ENCODE results near the gene TMEM52.

TMEM52 gene

DNA sequence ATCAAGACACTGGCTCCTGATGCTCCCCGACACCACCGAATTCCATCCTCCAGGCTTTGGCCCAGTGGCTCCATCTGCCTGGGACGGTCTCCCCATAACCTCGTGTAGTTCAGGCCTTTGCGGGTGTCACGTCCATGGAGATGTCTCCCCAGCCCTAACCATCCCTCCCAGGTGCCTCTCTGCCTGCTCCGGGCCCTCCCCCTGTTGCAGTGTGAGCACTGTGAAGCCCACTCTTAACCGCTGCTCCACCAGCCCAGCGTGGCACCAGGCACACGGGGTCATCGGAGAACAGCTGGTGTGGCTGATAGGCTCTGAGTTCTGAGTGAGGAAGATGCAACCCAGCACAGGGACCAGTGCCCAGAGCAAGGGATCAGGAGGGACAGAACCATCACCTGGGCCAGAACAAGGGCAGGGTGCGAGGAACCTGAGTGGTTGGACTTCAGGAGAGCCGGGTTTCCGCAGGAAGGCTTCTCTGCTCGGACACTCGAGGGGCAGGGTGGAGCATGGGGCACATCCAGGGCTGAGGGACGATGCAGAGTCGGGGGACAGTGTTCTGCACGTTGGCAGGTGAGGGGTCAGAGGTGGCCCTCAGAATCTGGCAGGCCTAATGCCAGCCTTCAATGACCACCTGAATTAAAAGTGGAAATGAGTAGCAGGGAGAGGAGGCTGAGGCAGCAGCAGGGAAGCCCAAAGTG, 25.6 kb downstream of the TMEM52 start:
- TF ChIP-seq, protein P1, sequence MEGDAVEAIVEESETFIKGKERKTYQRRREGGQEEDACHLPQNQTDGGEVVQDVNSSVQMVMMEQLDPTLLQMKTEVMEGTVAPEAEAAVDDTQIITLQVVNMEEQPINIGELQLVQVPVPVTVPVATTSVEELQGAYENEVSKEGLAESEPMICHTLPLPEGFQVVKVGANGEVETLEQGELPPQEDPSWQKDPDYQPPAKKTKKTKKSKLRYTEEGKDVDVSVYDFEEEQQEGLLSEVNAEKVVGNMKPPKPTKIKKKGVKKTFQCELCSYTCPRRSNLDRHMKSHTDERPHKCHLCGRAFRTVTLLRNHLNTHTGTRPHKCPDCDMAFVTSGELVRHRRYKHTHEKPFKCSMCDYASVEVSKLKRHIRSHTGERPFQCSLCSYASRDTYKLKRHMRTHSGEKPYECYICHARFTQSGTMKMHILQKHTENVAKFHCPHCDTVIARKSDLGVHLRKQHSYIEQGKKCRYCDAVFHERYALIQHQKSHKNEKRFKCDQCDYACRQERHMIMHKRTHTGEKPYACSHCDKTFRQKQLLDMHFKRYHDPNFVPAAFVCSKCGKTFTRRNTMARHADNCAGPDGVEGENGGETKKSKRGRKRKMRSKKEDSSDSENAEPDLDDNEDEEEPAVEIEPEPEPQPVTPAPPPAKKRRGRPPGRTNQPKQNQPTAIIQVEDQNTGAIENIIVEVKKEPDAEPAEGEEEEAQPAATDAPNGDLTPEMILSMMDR (conservative IDR thresholded peaks at IDR 0.05) = no peak
- H3K27ac ChIP-seq = peak overlapping the region; percentile 98

DNA sequence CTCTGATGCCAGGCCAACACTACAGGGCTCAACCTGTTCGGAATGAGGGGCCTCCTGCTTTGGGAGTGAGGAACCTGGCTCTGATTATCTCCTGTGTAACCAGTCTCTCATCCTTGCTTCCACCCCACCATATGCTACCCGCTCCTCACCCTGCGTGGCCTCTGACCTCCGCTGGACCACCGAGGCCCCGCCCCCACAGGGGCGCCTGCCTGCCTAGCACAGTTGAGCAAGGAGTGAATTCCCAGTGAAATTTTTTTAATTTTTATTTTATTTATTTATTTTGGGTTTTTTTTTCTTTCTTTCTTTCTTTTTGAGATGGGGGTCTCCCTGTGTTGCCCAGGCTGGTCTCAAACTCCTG, 26.3 kb downstream of the TMEM52 start:
- peak overlapping the region; percentile 98 for H3K27ac ChIP-seq
- TF ChIP-seq, protein P1 (conservative IDR thresholded peaks at IDR 0.05) = no peak

DNA sequence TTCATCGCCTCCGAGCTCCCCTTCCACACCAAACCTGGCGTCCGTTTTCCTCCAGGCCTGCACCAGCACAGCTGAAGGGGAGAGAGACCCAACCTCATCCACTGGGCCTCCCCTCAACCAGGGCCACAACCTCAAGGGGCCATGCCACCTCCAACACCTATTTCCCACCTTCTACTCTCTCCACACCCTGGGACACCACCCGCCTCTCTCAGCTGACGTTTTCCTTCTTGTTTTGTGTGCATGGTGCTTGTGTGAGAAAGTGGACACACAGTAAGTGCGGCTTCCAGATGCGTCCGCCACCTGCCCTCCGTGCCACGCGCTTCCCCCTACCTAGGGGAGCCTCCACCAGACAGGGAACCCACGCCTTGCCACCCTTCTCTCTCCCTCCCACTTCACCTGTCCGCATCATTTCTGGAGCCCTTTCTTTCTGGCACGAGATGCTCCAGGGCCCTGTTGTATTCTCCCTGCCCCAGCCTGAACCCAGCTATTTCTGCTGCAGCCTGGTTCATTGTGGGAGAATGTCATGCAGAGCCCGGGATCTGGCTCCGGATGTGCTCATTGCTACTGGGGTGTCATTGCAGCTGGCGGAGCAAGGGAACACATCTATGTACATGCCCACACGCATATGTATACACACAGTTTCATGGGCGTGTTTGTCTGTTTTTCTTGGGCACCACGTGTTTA, 26.9 kb downstream of the TMEM52 start:
- H3K27ac ChIP-seq = peak overlapping the region; percentile 98
- TF ChIP-seq, protein P1 (conservative IDR thresholded peaks at IDR 0.05) = no peak

DNA sequence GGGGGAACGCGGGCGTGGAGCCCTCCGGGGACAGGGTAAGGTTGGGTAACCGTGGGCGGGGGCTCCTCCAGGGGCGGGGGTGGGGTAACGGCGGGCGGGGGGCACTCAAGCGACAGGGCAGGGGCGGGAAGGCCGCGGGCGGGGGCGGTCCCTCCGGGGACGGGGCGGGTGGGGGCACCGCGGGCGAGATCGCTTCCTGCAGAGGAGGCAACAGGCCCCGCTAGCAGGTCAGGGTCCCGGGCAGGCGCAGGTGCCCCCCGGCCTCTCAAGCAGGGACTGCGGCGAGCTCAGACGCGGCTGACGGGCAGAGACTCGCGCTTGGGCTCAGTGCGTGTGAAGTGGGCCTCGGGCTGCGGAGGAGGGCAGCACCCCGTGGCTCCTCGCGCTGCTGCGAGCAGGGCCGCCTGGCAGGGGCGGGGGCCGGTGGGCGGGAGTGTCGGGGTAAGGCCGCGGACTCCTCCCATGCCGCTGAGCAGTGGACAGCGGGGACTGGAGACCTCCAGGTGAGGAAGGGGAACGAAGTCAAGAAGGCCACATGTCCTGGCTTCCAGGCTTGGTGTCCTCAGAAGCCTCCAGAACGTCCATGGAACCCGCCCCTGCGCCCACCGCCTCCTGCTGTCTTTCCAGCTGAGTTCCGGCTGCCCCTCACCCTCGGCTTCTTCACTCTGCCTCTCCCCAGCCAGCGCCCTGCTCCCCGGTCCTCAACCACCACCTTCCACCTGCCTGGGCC, 27.6 kb downstream of the TMEM52 start:
- peak overlapping the region; percentile 98 for H3K27ac ChIP-seq
- TF ChIP-seq, protein P1 (conservative IDR thresholded peaks at IDR 0.05) = no peak

DNA sequence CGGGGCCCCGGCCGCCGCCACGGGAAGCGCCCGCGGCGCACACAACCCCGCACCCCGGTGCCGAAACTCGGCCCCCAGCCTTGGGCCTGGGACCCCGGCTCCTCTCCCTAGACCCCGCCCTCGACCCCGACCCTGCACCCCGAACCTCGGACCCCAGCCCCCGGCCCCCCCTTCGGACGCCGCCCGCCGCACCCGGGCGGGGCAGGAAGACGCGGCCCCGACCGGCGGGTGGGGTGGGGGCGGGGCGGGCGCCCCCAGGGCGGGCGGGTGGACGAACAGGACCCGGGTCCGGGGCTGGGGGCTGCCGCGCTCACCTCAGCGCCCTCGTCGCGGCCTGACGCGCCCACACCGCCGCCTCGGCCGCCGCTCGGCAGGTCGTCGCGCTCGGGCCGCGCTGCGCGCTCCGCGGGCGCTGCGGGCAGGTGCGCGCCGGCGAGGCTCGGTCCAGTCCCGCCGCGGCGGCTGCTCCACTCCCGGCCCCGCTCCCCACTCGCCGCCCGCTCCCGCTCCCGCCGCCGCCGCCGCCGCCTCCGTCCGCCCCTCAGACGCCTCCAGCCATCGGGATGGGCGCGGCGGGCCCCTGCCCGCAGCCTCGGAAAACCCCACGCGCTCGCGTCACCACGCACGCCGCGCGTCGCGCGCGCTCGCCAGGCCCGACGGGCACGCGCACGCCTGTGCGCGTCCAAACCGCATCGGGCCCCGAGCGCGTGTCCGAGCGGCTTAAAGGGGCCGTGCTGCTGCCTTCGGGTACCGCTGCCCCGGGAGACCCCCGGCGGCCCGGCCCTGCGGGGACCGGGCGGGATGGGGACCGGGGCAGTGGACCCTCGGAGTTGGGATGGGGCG, 28.4 kb downstream of the TMEM52 start, which contains the start of gene GNB1:
Gene GNB1, minus strand, starts transcription at position 582 of the 843 bp plus-strand sequence. CDS start 65,634 bp downstream, outside the sequence.
- TF ChIP-seq, protein P1 (conservative IDR thresholded peaks at IDR 0.05) = no peak
- peak within 1 kb of the TSS; percentile 98 for H3K27ac ChIP-seq

DNA sequence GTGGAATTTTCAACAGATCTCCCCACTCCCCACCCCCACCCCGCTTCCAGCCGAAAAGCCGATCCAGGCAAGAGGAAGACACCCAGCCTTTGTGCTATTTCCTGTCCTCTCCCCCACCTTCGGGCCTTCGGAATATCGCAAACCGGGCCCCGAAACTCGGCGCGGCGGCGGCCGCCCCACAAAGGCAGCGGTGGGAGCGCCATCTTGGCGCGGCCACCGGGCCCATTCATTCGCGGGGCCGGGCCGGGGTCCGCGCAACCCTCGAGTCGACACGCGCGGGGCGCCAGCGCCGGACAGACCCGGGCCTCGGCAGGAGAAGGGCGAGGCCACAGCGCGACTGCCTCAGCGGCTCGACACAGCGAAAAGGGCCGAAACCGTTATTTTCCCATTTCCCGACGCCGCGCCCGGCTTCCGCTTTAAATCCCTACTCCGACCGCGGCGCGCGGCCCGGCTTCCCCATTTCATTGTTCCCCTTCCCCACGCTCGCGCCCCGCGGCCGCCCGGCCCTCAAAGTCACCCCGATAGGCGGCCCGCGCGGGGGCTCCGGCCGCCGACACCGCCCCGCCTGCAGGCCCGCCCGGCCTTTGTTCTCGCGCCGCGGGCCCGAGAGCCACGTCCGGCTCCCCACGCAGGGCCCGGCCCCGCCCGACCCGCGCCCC, 29.1 kb downstream of the TMEM52 start:
- peak overlapping the region; percentile 98 for H3K27ac ChIP-seq

More for the DNA sequence above, 29.1 kb downstream of the TMEM52 start:
- TF ChIP-seq, protein P1 (conservative IDR thresholded peaks at IDR 0.05) = no peak
